ENCODE data around the gene CGREF1. TPM values are rescaled to one million over a fixed set of nuclear protein-coding genes. Genes with fewer than 3 reads are reported as not detected.

Gene CGREF1
- total RNA-seq, 1 experiment from 2014 or later = 3.7 TPM

DNA sequence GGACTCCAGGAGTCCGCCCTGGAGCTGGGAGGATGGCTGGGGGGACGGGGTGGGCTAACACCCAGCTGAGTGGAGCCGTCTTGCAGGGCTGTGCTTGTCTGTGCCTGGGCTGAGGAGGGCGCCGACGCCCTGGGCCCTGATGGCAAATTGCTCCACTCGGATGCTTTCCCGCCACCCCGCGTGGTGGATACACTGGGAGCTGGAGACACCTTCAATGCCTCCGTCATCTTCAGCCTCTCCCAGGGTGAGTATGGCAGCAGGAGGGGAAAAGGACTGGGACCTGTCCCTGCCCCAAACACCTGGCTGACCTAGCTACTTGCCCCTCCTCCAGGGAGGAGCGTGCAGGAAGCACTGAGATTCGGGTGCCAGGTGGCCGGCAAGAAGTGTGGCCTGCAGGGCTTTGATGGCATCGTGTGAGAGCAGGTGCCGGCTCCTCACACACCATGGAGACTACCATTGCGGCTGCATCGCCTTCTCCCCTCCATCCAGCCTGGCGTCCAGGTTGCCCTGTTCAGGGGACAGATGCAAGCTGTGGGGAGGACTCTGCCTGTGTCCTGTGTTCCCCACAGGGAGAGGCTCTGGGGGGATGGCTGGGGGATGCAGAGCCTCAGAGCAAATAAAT is 19.5 kb downstream of the CGREF1 start:
- no peak overlapping the region for H3K27ac Mint-ChIP-seq (ENCODE audit: unreplicated experiment)
- no peaks in the 10 kb centered on the region for H3K9me3 Mint-ChIP-seq (ENCODE audit: low read depth, unreplicated experiment)
- no peak overlapping the region for H3K4me3 Mint-ChIP-seq (ENCODE audit: low read depth, unreplicated experiment)
- no peak for TF ChIP-seq CTCF (IDR thresholded peaks at IDR 0.05; ENCODE audit: unreplicated experiment)
- peaks cover 3% of the 10 kb centered on the region for H3K4me1 Mint-ChIP-seq (ENCODE audit: low read depth, unreplicated experiment)
- H3K36me3 Mint-ChIP-seq (ENCODE audit: insufficient read depth, unreplicated experiment) = no peaks in the 10 kb centered on the region
- CTCF ChIA-PET = interaction anchor here (1.7 to 2.3 kb wide), 2 partner anchors 92 to 181 kb away, joined by 11 read pairs; no protein-coding TSS in a partner anchor
- intact Hi-C loops (cut with micrococcal nuclease; ENCODE audit: unreplicated experiment) = loop anchor here (2.0 kb wide), 1 partner anchor 203 kb away; no protein-coding TSS in a partner anchor
- no TSS peak for BruUV-seq (replicated peaks)
- no peaks in the 10 kb centered on the region for H3K27me3 Mint-ChIP-seq (ENCODE audit: unreplicated experiment)
- no peak for DNase-seq

GRCh38 chr2:27097341-27097740 is 21.6 kb downstream of the CGREF1 start:
- Mint-ChIP-seq H3K27me3 (ENCODE audit: unreplicated experiment) (no peaks in the 10 kb centered on the region), H3K27ac (ENCODE audit: unreplicated experiment) (no peak overlapping the region), H3K4me3 (ENCODE audit: low read depth, unreplicated experiment) (no peak overlapping the region), H3K4me1 (ENCODE audit: low read depth, unreplicated experiment) (peaks cover 12% of the 10 kb centered on the region), H3K36me3 (ENCODE audit: insufficient read depth, unreplicated experiment) (no peaks in the 10 kb centered on the region), H3K9me3 (ENCODE audit: low read depth, unreplicated experiment) (no peaks in the 10 kb centered on the region)
- no TSS peak for BruUV-seq (replicated peaks)
- CTCF ChIA-PET = interaction anchor here (0.7 to 1.8 kb wide), 3 partner anchors 14 to 916 kb away, joined by 3 to 6 read pairs (median 4); no protein-coding TSS in a partner anchor
- no peak for TF ChIP-seq CTCF (IDR thresholded peaks at IDR 0.05; ENCODE audit: unreplicated experiment)
- DNase-seq = no peak
- intact Hi-C loops (cut with micrococcal nuclease; ENCODE audit: unreplicated experiment) = no loop called here

DNA sequence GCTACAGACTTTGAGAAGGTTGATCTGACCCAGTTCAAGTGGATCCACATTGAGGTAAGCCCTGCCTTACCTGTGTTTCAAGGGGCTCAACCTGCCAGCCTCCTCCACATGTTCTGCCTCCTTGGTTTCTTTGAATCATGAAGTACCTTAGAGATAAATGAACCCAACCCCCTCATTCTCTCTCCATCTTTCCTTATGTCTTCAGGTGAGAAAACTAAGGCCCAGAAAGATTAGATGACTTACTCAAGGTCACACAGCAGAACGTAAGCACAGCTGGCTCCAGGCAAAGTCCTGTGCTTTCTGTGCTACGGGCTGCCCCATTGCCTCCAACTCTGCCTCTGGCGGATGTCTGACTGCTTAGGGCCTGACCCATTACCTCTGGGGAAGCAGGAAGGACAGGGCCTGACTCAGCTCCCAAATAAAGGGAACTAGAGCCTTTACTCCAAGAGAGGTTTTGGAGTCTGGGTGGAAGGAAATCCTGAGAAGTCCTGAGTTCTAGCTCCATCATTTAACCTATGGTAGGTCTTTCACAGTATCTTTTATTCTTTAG is 22.1 kb downstream of the CGREF1 start:
- CTCF ChIA-PET = interaction anchor here (0.7 to 1.8 kb wide), 4 partner anchors 13 to 916 kb away, joined by 3 to 6 read pairs (median 4); no protein-coding TSS in a partner anchor
- H3K36me3 Mint-ChIP-seq (ENCODE audit: insufficient read depth, unreplicated experiment) = no peaks in the 10 kb centered on the region
- no peaks in the 10 kb centered on the region for H3K9me3 Mint-ChIP-seq (ENCODE audit: low read depth, unreplicated experiment)
- TF ChIP-seq CTCF (IDR thresholded peaks at IDR 0.05; ENCODE audit: unreplicated experiment) = no peak
- H3K27ac Mint-ChIP-seq (ENCODE audit: unreplicated experiment) = no peak overlapping the region
- H3K27me3 Mint-ChIP-seq (ENCODE audit: unreplicated experiment) = no peaks in the 10 kb centered on the region
- intact Hi-C loops (cut with micrococcal nuclease; ENCODE audit: unreplicated experiment) = no loop called here
- BruUV-seq (replicated peaks) = no TSS peak
- no peak overlapping the region for H3K4me3 Mint-ChIP-seq (ENCODE audit: low read depth, unreplicated experiment)
- peaks cover 12% of the 10 kb centered on the region for H3K4me1 Mint-ChIP-seq (ENCODE audit: low read depth, unreplicated experiment)
- DNase-seq = no peak

DNA sequence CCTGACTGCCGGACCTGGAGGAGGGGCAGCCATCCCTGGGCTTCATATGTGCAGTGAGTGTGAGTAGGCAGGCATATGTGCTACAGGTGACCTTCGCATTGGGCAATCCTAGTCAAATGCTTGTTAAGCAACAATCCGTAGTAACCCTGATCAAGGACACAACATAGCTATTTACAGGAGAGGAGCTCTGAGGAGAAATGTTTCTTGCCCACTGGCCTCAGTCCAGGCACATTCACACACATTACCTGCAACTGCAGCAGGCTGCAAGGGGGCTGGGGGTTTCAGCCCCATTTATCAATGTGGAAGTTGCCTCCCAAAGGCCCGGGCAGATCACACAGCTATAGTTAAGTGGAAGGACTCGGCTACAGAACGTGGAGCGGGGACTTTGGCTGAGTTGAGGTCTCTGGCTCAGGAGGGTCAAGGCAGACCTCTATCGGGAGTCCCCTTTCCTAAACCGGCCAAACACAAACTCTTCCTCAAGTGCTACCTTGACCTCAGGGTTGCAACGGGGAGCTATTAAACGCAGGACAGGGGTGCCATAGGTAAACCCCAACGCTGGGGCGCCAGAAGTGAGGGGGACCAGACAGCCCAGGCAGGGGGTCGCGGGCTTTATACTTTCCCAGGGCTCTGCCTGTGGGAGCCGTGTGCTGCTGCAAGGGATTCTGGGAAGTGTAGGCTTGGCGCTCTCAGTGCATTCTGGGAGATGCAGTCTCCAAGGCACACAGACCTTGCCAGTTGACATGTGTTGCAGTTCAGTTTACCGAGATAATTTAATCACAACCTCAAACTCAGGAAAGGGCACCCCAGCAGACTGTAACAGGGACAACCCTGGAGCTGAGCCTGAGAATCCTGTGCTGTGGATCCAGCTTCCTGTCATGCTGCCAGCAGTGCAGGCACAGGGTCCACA is 22.9 kb downstream of the CGREF1 start:
- Mint-ChIP-seq H3K9me3 (ENCODE audit: low read depth, unreplicated experiment) (no peaks in the 10 kb centered on the region), H3K27me3 (ENCODE audit: unreplicated experiment) (no peaks in the 10 kb centered on the region), H3K27ac (ENCODE audit: unreplicated experiment) (no peak overlapping the region), H3K36me3 (ENCODE audit: insufficient read depth, unreplicated experiment) (no peaks in the 10 kb centered on the region), H3K4me3 (ENCODE audit: low read depth, unreplicated experiment) (no peak overlapping the region), H3K4me1 (ENCODE audit: low read depth, unreplicated experiment) (peaks cover 12% of the 10 kb centered on the region)
- BruUV-seq (replicated peaks) = no TSS peak
- TF ChIP-seq CTCF (IDR thresholded peaks at IDR 0.05; ENCODE audit: unreplicated experiment) = no peak
- CTCF ChIA-PET = interaction anchor here (1.4 kb wide), 1 partner anchor 95 kb away, joined by 4 read pairs; no protein-coding TSS in a partner anchor
- peak; percentile 49 for DNase-seq
- intact Hi-C loops (cut with micrococcal nuclease; ENCODE audit: unreplicated experiment) = no loop called here

All from Calu3 (cell line).